ENCODE results near the gene LRRC18.
A peak's percentile ranks its signal among the peaks of the same experiment; 100 is the strongest.

GRCh38 chr10:48976196-48976595, 36.6 kb upstream of the LRRC18 start:
- TF ChIP-seq POLR2AphosphoS5 (IDR thresholded peaks at IDR 0.05; ENCODE audit: low read depth, low read length) = no peak
- TF ChIP-seq EZH2phosphoT487 (IDR thresholded peaks at IDR 0.05; ENCODE audit: borderline replicate concordance) = no peak
- TF ChIP-seq CTCF (IDR thresholded peaks at IDR 0.05 in 2 of 3, conservative IDR thresholded peaks at IDR 0.05 in 1 of 3; ENCODE audit: borderline replicate concordance in 1 of 3, insufficient read depth in 1 of 3, low read depth in 2 of 3, low read length in 2 of 3) = peak; percentile 48 to 53 (median 49); a peak in 5 of 6 replicates
- TF ChIP-seq EZH2 (IDR thresholded peaks at IDR 0.05) = no peak
- TF ChIP-seq POLR2A (IDR thresholded peaks at IDR 0.05; ENCODE audit: borderline replicate concordance, extremely low read depth, insufficient read depth, insufficient read length) = no peak
- TF ChIP-seq REST (IDR thresholded peaks at IDR 0.05; ENCODE audit: low read depth) = no peak
- TF ChIP-seq EGR1 (IDR thresholded peaks at IDR 0.05; ENCODE audit: low read depth) = no peak
- no peak for TF ChIP-seq TCF7L2 (IDR thresholded peaks at IDR 0.05; ENCODE audit: borderline replicate concordance, extremely low read depth, insufficient read depth, insufficient read length)

Measured in HCT116 (cell line).